GM20431 (cell line): ENCODE results near the gene FAM124B.

Experiments used
- in situ Hi-C: fragments of 300-500 bp; cut with MseI, MboI; formaldehyde crosslinking; loops from one replicate; pipeline ENCODE4 v1.15.0; 2020; ENCODE audit warnings: low sequenced_read_pairs; ENCODE audit not compliant: unreplicated experiment

Gene FAM124B

DNA sequence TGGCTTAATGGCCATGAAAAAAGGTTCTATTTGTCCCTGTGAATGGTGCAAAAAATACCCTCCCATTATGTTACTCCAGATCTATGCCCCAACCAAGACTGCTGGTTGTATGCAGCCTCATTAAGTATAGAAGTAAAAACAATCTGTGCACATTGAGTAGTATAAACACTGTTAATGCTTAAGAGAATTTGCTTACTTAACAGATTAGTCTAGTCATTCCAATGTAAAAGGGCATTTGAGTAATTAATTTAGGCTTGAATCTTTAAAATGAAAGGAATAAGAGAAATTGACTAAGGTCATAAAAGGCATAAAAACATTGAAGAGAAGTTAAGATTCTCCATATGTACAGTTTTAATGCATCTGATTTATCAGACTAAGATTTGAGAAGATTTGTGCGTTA, 51.2 kb downstream of the FAM124B start:
- in situ Hi-C loops = no loop called here

DNA sequence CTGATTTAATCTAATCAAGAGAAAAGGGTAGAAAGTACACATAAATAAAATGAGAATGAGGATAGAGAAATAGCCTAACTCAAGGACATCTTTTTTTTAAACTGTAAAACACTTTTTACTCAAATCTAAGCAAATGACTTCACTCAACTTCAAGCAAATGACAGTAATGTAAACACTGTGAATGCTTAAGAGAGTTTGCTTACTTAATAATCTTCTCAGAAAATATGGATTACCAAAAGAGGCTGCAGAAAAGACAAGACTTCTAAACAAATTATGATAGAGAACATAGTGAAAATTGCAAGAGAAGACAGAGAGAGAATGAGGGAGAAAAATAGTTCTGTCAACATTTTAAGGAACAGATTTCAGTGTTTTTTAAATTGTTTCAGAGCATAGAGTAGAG, 52.5 kb downstream of the FAM124B start:
- in situ Hi-C loops = no loop called here

DNA sequence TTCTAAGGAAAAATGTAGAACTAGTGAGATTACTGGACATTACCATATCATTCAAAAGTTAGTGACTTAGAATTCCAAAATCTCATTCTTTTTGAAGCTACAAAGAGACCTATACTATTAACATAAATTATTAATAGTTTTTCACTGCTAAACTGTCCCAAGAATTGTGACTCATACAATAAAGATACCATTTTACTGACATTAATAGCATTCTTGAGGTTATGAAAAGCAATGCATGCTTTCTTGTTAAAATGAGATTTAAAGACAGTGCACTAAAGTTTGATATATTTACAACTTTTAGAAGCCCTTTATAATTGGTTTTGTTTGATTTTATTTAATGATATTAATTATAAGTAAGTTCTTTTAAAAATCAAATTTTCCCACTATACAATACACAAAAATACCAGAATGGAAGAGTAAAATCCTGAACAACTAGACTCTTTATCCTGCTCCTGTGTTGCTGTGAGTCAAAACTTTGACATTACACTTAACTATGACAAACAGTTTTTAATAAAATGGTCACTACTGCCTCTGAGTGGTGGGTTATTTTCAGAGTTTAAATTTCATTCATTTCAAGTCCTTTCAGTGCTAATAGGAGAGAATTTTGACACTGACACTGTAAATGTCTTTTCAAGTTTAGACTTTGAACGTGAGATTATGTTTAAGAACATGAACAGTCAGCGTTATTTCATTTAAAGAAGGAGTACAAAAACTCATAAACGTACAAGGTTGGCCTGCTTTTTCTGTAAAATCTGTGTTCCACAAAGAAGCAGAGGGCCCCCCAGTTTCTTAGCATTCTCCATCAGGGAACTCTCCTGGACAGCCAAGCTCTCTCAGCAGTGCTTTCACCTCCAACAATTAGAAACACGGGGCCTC, 54.5 kb downstream of the FAM124B start:
- in situ Hi-C loops = no loop called here

DNA sequence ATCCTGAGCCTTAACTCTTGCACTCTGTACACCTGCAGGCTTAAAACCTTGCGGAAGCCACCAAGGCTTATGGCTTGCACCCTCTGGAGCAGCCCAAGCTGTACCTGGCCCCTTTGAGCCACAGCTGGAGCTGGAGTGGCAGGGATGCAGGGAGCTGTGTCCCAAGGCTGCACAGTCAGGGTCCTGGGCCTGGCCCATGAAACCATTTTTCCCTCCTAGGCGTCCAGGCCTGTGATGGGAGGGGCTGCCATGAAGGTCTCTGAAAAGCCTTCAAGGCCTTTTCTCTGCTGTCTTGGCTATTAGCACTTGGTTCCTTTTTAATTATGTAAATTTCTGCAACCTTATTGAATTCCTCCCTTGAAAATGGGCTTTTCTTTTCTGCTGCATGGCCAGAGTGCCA, 56.4 kb downstream of the FAM124B start:
- in situ Hi-C loops = no loop called here

DNA sequence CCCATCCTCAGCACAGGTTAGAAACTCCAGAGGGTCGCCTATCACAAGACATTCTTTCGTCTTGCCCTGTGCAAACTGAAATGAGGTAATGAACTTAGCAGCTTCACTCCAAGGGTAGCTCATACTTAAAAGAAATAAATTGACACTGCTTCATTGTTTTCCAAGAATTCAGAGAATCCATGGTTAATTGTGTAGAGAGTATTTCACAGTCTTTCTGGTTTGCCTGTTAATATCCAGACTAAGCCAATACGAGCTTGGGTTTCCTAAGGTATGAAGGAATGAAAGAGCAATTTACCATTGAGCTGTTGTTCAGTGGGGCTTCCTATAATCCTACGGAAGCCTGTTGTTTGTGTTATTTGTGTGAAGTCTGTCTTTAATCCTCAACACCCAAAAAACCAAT, 58.7 kb downstream of the FAM124B start:
- in situ Hi-C loops = no loop called here

DNA sequence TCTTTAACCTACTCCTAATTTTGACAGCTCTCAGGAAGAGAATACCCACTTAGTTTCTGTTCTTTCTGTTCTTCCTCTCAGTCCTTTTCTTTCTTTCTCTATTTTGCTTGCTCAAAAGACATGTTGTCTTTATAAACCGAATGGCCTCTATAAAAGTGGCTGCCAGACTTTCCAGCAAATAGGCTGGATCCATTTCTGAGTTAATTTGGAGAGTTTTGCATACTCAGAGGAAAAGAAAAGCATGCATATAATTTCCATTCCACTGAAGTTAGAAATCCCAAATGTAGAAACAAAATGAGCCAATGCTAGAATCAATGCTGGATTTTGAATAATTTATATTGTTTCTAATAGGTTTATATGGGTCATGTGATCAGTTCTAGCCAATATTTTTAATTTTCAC, 65.9 kb downstream of the FAM124B start:
- in situ Hi-C loops = no loop called here

DNA sequence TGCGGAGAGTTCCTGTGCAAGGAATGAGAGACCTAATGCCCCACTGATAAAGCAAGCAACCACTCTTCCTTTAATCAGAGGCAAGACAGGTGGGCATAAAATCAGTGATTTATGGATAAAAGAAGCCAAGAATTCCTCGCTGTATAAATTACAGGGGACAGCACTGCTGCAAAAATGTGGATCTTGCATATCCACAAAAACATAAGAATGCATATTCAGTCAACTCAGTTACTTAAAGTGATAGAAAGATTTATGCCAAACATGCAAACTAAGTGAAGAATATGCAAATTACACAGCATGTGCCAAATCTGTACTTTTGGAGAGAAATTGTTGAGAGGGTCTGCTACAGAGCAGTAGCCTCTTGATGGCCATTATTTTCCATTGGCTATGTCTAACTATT, 67.2 kb downstream of the FAM124B start:
- in situ Hi-C loops = no loop called here

DNA sequence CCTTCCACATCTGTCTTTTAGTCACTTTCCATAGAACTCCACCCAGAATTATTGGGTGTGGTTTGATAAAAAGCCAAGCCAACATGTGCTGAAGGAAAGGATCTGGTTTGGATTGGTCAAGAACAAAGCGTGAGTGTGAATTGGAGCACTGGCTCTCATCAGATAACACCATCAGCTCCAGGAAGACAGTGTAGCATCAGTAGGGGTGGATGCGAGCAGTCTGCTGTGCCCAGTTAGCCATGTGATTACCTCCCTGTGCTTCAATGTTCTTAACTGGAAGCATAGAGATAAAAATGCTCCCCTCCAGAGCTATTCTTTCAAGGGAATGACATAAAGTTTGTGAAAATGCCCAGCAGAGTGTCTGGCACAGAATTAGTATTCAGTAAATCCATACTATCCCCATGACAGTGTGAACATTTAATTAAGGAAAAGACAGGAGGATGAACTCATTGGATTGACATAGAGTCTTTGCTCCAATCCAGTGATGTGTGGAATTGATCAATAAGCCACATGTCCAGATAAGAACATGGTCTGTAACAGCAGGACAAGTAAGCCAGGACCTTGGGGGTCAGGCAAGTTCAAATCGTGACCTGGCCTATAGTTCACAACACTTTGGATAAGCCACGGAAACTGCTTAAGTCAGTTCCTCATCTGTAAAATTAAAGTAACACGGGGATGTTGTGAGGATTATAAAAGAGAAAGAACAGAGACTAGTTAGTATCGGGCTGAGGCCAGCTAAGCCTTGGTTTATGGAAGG, 68.0 kb downstream of the FAM124B start:
- in situ Hi-C loops = no loop called here

DNA sequence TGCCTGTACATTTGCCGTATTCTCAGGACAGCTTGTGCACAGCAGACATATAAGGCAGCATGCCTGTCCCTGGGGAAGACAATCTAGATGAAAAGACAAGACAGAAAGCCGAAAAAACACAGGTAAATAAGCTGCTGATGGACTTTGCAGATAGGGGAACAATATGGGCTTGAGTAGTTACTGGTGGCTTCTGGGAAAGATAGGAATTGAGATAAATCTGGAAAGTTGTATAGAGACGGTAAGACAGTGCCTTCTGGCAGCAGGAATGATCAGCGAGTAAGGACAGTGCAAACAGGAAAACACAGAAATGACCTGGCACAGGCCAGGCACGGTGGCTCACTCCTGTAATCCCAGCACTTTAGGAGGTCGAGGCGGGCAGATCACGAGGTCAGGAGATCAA, 70.2 kb downstream of the FAM124B start:
- in situ Hi-C loops = no loop called here

DNA sequence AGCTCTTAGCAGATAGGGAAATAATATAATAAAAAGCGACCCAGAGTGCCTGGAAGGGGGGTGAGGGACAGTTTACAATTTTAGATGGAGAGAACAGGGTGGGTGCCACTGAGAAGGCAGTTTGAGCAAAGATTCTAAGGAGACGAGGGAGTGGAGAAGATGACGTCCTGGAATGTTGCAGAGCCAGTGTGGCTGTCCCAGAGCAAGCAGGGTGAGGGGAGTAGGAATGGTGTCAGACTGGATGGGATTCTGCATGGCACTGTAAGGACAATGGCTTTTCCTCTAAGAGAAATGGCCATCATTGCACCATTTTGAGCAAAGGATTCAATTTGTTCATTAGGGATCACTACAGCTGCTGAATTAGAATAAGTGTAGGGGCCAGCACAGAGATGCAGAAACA, 73.1 kb downstream of the FAM124B start:
- in situ Hi-C loops = no loop called here
